Stimulated activated CD8-positive, alpha-beta memory T cell treated with anti-CD3 and anti-CD28 coated beads, Interleukin-12 subunit alpha, Interleukin-12 subunit beta, amount 100 ng/mL, for 24 hours (primary cell): Measurements from ENCODE around the gene CLASP2.

ENCODE experiments used
- DNase-seq: peaks from one replicate; pipeline ENCODE4 v3.0.0-alpha.2; 2020; ENCODE audit errors: extremely low read depth

The CLASP2 gene

GRCh38 chr3:33636125-33636850 lies 81.8 kb downstream of the CLASP2 start:
- DNase-seq, result no peak

- no peak for DNase-seq
Observed at GRCh38 chr3:33634262-33634661, 83.8 kb downstream of the CLASP2 start.

GRCh38 chr3:33629219-33629618 lies 88.8 kb downstream of the CLASP2 start:
- DNase-seq, result no peak

GRCh38 chr3:33624756-33625155 lies 93.3 kb downstream of the CLASP2 start:
- DNase-seq, result no peak

- DNase-seq, result no peak
Observed at GRCh38 chr3:33613041-33613440, 105.0 kb downstream of the CLASP2 start.

- DNase-seq, result no peak
Observed at GRCh38 chr3:33612607-33613006, 105.4 kb downstream of the CLASP2 start.

GRCh38 chr3:33602829-33603228 lies 115.2 kb downstream of the CLASP2 start:
- DNase-seq, result no peak

GRCh38 chr3:33597257-33597689 lies 120.8 kb downstream of the CLASP2 start:
- DNase-seq, result no peak

- no peak for DNase-seq
Observed at GRCh38 chr3:33592999-33593398, 125.1 kb downstream of the CLASP2 start.

- no peak for DNase-seq
Observed at GRCh38 chr3:33590541-33590940, 127.5 kb downstream of the CLASP2 start.

GRCh38 chr3:33586402-33586801 lies 131.7 kb downstream of the CLASP2 start:
- no peak for DNase-seq

- no peak for DNase-seq
Observed at GRCh38 chr3:33582234-33582633, 135.8 kb downstream of the CLASP2 start.

GRCh38 chr3:33581666-33582065 lies 136.4 kb downstream of the CLASP2 start:
- no peak for DNase-seq

GRCh38 chr3:33579840-33580239 lies 138.2 kb downstream of the CLASP2 start:
- no peak for DNase-seq

- DNase-seq, result no peak
Observed at GRCh38 chr3:33579178-33579510, 138.9 kb downstream of the CLASP2 start.

- DNase-seq, result no peak
Observed at GRCh38 chr3:33578325-33579177, 139.5 kb downstream of the CLASP2 start.

GRCh38 chr3:33577588-33577987 lies 140.5 kb downstream of the CLASP2 start:
- DNase-seq, result no peak

- no peak for DNase-seq
Observed at GRCh38 chr3:33577173-33577572, 140.9 kb downstream of the CLASP2 start.

GRCh38 chr3:33575311-33575710 lies 142.7 kb downstream of the CLASP2 start:
- DNase-seq, result no peak

- no peak for DNase-seq
Observed at GRCh38 chr3:33557829-33558228, 160.2 kb downstream of the CLASP2 start.

- DNase-seq, result no peak
Observed at GRCh38 chr3:33557279-33557678, 160.8 kb downstream of the CLASP2 start.

- no peak for DNase-seq
Observed at GRCh38 chr3:33547101-33547500, 171.0 kb downstream of the CLASP2 start.

GRCh38 chr3:33544126-33544525 lies 173.9 kb downstream of the CLASP2 start:
- no peak for DNase-seq
